Stimulated activated CD8-positive, alpha-beta memory T cell treated with anti-CD3 and anti-CD28 coated beads, Interleukin-15, amount 100 ng/mL, for 1 hour (primary cell): ENCODE data around the gene UROC1.

ENCODE experiments used
- DNase-seq: peaks from one replicate; pipeline ENCODE4 v3.0.0-alpha.2; 2020; ENCODE audit warnings: low read depth

Gene UROC1

DNA sequence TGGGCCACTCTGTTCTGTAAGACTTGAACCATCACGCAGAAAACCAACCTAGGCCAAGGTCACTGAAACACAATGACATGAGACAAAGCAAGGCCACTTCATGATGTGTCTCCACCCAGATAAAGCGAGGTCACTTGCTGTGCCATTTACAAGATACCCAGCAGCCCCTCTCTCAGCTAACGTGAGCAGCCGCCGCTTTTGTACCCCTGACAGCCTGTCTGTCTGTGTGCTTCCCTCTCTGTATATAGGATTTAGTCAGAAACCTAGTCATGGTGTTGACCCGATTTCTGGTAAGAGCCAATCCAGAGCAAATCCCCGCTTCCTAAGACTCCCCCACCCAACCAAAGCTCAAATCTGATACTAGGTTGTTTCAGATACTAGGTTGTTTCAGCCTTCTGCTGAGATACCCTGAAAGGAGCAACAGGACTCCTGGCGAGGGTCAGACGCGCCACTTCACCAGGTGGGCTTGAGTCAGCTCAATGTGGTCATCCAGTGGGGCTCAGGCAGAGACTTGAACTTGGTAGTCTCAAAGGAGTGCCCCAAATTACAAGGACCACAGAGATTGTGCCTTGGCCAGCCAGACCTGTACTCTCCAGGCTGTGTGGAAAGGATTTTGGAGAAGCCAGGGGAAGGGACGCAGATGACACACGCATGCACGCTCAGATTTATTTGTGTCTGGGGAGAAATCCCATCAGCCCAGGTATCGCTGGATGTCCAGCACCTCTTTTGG, 38.8 kb downstream of the UROC1 start:
- DNase-seq: no peak

DNA sequence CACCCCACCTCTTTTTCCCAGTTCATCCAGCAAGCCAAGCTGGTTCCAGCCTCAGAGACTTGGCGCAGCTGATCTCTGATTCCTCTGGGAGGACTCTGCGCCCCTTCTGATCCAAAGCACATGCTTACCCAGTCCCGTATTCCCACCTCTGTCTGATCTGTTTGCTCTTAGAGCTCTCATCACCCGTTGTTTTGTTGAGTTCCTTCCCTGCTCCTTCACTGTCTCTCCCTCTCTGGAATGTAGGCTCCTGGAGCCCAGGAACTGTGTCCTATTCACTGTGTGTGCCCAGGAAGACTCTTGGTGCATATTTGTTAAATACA, 40.6 kb downstream of the UROC1 start:
- no peak for DNase-seq

DNA sequence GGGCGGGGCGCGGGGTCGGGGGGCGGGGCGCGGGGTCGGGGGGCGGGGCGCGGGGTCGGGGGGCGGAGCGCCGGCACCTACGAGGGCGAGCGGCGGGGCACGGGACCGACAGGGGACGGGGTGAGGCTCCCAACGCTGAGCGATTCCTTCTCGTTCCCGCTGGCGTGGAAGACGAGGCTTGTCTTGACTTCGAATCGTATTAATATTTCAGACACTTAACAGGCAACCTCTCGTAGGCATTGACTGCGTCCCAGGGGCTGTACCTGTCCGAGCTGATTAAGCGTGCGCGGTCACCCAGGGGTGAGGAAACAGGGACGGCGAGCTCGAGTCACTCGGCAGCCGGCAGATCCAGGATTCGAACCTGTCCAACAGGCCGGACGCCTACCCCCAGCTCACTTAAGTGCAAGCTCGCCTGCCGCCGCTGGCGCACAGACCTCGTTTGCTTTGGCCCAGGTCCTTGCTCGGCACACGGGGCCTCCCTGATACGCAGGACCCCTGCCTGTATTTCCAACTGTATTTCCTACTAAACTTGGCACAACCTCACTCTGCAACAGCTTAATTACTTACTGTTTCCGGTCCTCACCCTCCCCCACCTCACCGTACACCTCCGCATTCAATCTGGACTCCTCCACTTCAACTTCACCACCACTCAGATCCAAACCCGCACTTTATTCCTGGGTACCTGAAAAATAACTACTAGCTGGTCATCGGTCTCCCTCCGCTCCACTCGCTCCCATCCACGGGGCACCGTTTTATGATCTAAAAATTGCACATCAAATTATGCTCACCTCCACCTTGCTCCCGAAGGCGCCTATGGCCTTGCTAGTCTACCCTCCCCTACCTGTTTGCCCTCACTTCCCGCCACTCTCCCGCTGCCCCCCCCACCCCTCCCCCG, 41.2 kb downstream of the UROC1 start:
- DNase-seq: peak; percentile 24

DNA sequence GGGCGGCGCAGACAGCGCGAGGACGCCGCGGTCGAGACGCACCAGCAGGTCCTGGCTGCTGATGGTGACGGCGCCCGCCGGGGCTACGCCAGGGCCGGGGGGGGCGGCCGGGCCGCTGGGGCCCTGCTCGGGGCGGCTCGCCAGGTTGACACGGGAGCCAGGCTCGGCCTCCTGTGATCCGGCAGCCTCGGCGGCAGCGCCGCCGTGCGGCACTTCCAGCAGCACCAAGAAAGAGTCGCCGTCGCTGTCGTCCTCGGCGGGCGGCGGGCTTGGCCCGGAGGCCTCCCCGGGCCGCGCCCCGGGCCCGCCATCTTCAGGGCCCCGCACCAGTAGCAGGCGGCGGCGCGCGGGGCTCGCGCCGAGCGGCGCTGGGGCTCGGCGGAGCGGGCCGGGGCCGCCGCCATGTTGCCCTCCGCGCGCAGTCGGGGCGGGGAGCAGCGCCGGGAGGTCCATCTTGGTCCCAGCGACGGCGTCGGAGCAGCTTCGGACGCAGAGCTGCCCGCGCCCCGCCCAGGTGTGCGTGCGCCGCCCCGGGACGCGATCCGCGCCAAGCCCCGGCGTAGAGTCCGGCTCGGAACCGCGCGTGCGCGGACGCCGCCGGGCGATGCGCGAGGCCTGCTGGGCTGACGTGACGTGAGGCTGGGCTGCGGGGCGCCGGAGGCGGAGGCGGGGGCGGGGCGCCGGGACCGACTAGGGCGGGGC, 42.0 kb downstream of the UROC1 start, which contains the start of gene ZXDC:
Gene ZXDC (minus strand): TSS at position 479 of the 702 bp plus-strand sequence. CDS start 26 bp downstream, at position 453.
- DNase-seq: peak; percentile 77

DNA sequence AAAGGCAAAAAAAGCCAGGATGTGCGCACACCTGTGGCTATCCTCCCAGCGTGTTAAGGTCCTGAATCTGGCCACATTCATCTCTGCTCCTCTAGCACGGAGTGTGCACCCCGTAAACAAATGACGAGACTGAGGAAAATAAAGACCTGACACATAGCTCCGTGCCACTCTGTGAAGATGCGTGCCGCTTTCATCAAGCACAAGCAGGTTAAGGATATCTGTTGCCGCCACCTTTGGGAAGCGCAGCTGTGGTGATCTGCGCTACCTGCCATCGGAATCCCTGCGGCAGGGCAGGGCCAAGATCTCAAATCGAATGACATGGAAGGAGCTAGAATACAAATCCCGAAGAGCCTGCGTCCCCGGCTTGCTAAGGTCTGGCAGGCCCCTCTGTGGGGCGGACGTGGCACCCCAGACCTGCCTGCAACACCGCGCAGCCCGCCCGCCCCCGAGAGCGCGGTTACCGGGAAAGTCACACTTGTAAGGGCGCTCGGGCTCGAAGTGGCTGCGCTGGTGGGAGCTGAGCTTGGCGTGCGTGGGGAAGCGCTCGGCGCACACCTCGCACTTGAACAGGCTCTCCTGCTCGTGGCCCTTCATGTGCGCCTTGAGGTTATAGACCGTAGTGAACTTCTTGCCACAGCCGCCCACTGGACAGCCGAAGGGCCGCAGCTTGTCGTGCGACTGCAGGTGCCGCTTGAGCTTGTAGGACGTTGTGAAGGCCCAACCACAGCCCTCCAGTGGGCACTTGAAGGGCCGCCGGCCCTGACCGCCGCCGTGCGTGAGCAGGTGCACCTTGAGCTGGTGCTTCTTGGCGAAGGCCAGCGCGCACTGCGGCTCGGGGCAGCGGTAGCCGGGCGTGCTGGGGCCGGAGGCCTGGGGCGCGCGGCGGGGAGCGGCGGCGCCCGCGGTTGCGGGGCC, 42.8 kb downstream of the UROC1 start:
- no peak for DNase-seq

DNA sequence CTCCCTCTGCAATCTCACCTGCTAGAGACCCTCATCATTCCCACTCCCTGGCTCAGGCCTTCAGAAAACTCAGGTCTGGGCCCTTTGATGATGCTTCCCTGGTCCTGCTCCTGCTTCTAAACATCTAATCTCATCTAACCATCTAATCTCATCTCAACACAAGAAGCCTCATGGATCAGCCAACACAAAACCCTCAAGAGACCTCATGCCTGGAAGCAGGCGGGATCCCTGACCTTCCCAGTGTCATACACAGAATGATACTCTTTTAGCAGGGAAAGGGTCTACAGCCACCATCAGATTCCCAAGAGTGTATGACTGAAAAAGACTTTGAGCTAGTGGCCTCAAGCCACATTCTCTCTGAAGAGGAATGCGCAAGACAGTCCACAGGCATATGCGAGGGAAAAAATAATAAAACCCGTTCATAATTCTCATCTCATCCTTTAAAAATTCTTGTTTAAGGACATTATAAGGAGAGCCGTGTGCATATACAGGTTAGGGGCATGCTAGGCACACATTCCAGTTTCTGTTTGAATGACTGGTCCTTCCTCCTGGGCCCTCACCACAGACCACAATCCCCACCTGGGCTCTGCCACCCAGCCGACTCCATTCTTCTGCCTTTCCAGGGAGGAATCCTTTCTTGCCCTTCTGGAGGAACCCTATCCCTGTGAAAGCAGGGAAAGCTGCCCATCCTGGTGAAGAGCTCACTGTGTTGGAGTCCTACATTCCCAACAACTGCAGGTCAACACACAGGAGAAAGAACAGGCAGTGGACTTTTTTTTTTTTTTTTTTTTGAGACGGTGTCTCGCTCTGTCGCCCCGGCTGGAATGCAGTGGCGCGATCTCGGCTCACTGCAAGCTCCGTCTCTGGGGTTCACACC, 44.0 kb downstream of the UROC1 start:
- DNase-seq: no peak

DNA sequence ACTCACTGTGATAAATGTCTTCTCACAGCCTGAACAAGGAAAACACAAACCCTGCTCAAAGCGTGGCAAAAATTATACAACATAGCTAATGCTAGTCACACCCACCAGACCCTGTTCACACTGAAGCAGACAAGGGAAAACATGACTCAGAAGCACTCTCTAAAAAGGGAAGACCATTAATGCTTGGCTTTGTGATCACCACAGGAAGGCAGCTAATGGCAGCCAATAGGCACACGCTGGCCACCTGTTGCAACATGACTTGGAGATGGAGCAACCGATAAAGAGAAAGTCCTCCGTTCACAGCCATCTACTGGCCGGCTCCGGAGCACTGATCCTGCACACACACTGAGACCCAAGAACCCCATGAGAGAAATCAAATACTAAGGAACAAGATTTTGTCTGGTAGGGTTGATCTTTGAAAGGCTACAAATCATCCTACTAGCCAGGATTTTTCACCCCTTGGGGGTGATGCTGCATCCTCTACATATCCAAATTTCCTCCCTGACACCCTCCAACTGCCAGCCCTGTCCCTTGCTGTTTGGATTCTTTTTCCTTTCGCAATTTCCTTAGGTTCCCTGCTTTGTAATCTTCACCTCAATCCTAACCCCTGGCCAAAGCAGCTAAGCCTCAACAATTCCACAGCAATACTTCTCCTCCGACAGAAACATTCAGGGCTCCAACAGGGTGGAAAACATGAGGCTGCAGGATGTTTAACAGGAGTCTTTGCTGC, 45.1 kb downstream of the UROC1 start:
- no peak for DNase-seq

DNA sequence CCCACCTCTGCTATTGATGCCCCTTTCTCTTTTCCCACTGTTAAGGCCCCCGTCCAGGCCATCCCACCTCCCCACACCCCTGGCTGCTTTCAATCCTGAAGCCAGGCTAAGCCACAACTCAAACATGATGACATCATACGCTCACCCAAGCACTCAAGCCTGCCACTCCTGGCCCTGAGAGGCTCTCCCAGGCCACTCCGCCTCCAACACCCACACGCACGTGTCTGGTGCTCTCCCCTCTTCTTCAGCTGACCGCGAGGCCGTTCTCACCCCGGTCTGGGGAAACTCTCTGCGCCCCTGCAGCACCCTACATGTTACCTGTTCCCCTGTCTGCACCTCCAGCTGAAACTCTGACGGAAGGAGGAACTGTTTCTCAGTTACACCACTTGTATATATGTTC, 48.1 kb downstream of the UROC1 start:
- no peak for DNase-seq

DNA sequence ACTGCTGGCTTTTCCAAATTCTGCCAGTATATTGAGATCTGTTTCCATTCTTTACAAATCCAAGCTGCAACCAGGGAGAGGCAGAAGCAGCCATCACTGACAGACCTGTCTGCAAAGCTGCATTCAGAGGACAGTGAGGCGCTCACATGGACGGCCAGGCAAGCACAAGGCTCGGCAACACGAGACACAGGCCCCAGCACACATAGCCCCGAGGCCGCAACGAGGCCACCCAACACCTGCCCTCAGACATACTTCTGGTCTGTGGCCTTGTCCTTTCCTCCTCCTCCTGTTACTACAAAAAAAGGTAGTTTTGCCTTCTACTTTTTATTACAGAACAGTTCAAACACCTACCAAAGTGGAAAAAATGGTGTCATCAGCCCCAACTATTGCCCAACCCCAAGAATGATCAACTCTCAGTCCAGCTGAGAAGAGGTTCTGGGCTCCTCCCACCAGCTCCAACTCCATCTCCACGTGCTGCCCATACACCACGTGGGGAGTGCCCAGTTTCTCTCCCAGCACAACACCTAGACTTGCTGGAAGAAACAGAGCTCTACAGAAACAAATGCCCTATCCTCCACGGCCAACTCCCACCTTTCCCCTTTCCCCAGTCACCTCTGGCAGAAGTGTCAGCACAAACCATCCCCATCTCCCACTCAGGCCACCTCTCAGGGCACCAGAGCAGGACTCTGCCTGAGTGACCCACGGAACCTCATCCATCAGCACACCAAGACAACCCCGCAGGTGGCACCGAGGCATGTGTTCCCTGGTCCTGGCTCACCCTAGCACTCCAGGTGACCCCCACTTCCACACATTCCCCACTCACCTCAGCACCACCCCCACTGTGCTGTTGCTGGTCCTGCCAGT, 49.3 kb downstream of the UROC1 start:
- no peak for DNase-seq

DNA sequence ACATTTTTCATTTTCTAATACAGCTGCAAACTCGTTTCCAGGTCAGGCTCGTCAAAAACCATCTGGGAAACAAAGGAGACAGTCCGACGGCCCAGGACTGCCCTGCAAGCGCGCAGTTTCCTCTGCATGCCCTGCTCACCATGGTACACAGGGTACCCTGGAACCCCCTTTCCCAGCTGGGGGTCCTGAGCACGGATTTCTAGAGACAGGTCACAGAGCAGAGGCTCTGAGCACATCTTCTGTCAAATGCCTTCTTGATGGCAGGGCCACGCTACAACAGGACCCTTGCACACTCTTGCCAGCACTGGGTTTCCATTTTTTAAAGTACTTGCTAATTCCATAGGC, 50.0 kb downstream of the UROC1 start:
- DNase-seq: no peak

DNA sequence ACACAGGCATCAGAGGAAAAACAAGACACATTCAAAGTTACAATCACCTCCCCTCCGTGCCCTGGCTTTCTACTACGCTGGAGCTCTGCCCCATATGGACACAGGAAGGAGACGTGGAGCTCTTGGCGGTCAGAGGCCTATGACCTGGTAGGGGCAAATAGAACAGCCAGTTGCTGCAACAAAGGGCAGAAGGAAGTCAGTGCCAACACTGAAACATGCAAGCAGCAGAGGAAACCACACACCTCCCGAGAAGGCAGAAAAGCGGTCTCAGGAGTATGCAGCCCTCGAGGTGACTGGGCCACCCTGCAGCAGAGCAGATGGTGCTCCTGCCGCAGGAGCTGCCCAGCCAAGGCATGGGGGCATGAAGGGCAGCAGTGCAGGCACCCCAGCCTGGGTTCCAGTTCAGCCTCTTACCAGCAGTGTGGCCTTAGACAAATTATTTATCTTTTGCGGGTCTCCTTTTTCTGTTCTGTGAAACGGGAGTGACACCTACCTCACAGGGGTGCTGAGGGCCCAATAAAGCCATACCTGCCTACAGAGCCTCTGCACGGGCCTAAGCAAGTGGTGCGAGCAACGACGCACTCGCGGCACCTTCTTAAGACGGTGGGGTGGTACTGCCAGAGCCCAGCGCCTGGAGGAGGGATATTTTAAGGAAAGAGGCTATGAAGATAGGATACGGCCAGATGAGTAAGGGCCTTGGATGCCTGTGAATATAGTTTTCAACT, 50.5 kb downstream of the UROC1 start:
- DNase-seq: no peak

DNA sequence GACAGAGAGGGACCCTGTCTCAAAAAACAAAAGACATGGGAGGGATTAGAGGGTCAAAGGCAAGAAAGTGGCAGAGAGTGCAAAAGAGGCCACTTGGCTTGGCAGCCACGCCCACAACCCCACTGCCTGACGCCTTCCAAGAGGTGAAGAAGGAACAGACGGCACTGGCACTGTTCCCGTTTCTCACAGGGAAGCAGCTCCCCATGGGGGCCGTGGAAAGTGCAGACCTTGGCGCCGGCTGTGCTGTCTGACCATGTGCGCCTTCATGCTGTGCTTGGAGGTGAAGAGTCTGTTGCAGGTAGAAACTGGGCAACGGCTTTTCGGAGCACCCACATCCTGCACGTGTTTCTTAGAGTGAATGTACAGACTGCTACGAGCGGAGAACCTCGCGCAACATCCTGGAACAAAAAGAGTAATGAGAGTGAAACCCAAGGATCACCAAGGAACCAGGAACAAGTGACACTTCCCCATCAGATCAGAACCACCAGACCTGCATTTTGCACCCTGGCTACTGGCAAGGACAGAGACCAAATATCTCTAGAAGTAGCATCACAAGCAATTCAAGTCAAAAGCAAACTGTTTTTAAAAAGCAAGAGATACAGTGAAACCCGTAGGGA, 51.5 kb downstream of the UROC1 start:
- no peak for DNase-seq

DNA sequence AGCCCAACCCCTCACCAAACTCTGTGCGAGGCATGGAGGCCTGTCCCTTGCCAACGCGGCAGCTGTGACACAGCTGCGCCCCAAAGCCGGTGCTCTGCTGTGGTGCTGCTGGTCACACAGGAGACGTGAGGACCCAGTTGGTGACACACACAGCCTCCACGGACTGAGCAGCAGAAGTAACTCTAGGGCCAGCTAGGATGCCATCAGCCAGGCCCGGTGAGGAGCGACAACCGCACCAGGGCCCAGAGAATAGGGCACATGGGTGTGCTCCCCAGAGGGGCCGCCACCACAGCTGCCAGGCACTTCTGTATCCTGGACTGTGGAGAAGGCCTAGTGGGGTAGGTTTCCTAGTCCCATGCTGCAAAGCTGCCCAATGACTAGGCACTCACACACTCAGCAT, 52.6 kb downstream of the UROC1 start:
- DNase-seq: no peak

DNA sequence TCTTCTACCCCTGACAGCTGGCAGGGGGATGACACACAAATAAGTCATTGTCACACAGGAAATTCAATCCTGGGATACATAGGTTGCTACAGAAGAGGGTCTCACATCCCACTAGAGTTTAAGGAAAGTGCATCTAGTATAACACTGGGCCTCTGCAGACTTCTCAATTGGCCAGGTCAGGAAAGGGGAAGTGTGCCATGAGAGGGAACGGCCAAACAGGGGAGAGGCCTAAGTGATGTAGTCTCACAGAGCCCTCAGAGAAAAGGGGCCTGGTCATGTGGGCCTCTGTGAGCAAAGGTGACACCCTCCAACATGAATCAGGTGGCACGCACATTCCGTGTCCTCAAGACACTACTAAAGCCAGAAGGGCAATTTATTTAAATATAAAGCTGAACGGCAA, 53.1 kb downstream of the UROC1 start:
- DNase-seq: no peak

DNA sequence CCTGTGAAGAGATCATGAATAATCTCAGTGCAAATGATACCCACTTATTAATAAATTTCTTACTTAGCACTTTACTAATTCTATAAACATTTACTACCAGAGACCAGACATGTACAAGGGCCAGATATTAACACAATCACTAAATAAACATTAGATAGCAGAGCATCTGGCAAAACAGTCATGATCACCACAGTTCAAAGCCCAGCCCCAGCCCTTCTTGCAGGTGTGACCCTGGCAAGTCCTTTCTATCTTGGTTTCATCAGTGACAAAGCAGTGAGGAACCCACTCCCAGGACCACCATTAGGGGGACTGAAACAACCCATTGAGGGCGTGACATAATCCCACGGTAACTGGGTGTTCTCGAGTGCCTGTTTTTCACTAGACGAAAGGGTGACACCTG, 53.5 kb downstream of the UROC1 start:
- DNase-seq: no peak

DNA sequence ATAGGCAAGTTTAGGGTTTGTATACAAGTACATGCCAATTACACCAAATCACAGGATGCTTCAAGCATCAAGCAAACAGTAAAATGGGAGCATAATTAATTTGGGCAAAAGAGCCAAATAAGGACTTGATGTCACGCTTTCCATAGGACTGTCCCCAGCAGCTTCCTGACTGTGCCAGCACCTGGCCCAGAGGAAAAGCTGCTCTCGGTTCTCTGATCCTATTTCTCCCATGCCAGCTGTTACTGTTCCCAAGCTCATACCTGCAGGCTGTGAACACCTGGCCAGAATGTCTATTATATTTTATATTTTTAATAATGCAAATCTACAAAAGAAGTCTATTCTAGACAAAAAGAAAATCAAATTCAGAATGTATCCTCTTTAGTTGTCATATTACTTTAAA, 54.1 kb downstream of the UROC1 start:
- no peak for DNase-seq

DNA sequence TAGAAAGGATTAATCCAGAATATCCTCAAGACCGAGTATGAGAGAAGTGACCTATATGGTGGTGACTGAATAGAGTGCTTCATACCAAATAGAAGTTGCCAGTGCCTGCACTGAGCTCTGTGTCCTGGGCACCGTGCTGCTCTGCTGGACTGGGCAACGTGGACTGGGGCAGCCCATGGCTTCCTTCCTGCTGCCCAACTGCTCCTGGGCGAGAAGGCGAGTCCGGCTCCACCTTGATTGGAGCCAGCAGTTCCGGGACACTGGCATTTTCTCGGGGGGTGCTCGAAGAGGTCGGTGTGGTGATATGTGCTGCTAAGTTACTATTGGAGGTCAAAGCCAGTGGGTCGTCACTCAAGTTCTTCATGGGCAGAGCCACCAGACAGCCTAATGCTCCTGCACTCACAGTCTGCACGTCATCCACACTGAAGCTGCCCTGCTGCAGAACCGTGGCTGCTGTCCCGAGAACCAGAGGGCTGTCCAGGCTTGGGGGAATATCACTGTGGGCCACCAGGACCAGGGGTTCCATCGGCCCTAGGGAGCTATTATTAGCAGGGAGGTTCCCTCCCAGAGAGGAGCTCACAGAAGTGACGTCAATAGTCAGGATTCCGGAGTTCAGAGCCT, 56.0 kb downstream of the UROC1 start:
- no peak for DNase-seq

DNA sequence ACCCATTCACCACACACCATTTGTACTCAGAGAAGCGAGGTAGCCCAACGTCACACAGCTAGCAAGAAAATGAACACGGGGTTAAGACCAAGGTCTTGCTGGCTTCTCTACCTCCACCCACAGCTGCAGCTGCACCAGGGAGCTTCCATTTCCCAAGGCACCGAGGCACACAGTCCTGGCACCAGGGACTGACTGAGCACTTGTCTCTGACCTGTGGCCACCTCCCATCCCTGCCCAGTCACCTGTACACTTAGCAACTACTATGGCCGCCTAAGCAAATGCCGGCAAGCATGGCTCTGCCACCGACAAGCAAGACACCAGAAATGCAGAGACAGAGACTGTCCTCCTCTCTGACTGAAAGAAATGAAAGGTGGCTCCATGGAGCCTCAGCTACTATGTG, 57.2 kb downstream of the UROC1 start:
- no peak for DNase-seq
